GM18505 (cell line): ENCODE measurements around the gene IRF8.

Experiments
- ATAC-seq: cut with Tn5 transposase; IDR thresholded peaks from one replicate; pipeline ENCODE4 v1.9.1; 2021; ENCODE audit not compliant: unreplicated experiment
- POLR2A ChIP-seq: IDR thresholded peaks from 4 replicates; pipeline ENCODE4 v1.6.1; 2011; ENCODE audit warnings: borderline replicate concordance; ENCODE audit not compliant: insufficient read depth, insufficient read length; ENCODE audit errors: extremely low read depth

The IRF8 gene

DNA sequence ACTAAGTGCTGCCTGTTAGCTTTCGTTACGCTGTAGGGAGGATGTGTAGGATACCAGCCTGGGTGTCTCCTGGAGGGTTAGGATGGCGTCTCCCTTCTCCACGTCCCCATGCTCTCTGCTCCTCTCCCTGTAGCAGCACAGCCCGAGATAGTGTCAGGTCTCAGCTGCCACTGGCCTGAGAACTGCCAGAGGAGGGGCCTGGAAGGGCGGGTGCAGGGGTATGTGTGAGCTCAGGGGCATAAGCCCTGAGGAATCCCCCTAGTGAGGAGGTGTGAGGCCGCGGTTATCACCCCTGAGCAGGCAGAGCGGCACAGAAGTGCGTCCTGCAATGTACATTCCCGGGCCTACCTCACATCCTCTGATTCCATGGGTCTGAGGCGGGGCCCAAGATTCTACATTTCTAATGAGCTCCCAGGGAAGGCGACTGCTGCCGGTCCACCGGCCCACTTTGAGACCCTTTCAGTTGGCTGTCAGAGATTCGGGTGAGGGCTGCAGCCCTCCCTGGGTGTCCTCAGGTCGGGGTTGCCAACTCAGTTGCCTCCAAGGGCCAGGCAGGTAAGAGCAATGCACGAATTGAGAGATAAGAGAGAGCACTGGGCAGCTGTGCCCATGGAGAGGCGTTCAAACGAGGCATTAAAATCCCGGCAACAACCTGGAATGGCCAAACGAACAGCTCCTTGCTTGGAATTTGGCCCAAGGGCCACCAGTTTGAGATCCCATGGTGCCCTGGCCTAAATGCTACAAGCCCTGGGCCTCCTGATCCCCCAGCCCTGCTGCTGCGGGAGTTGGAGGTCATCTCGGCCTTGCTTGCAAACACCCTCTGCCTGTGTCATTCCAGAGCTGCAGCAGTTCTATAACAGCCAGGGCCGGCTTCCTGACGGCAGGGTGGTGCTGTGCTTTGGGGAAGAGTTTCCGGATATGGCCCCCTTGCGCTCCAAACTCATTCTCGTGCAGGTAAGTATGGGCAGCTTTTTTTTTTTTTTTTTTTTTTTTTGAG lies 20.6 kb downstream of the IRF8 start:
- peak; percentile 18 for TF ChIP-seq POLR2A
- no peak for ATAC-seq

DNA sequence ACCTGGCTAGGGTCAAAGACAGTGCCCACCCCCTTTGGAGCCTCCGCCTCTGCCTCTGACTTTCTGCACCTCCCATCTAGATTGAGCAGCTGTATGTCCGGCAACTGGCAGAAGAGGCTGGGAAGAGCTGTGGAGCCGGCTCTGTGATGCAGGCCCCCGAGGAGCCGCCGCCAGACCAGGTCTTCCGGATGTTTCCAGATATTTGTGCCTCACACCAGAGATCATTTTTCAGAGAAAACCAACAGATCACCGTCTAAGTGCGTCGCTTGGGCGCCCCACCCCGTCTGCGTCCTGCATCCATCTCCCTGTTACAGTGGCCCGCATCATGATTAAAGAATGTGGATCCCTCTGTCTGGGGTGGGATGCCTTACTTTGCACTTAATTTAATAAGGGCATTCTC lies 22.1 kb downstream of the IRF8 start:
- no peak for ATAC-seq
- no peak for TF ChIP-seq POLR2A

DNA sequence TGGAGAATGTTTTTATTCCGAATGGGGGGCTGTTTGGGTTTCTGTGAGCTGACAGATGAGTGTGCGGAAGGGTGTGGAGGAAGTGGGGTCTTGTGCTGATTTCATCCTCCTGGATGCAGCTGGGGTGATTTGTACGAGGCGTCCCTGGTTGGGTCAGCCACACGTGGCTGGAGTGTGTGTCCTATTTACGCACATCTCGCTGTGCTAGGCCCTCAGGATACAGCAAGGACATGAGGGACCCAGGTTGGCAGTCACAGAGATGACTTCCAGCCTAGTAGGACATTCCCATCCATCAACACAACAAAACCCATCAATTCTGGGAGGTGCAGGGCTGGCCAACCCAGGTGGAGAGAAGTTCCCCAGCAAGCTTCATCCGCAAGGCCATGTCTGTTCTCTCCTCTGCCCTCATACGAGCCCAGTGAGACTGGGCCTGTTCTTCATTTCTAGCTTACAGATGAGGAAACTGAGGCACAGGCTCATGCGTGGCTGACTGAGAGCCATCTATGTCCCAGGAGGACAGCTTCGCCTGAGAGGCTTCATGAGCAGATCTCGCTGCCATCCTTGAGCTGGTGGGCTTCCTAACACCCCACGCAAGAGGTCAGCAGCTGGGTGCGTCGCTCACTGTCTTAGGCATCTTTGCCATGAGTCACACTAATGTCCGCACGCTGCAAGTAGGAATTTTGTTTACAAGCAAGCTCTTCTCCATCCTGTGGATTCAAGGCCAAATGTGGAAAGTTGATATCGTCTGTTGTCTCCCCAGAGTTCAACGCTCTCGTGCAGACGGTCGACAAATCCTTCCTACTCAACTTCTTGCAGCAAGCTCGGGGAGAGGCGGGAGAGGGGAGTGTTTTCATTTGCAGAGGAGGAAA lies 24.4 kb downstream of the IRF8 start:
- no peak for ATAC-seq
- peak; percentile 71 for TF ChIP-seq POLR2A

DNA sequence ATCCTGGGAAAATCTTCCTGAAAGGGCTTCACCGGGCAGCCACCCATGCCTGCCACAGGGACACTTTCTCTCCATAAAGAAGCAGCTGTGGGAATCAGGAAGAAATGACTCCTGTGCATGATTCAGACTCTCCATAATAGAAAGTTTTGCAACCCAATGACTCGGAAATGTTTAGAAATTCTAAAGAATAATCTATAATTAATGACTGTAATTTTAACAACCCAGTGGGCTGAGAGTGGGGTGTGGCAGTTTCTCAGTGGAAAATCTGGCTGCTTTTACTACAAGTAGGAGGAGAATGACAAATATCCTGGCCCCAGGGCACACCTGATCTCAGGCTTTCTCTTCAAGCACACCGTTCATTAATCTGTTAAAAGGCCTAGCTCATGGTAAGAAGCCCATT lies 25.7 kb downstream of the IRF8 start:
- ATAC-seq, result no peak
- TF ChIP-seq POLR2A, result no peak

DNA sequence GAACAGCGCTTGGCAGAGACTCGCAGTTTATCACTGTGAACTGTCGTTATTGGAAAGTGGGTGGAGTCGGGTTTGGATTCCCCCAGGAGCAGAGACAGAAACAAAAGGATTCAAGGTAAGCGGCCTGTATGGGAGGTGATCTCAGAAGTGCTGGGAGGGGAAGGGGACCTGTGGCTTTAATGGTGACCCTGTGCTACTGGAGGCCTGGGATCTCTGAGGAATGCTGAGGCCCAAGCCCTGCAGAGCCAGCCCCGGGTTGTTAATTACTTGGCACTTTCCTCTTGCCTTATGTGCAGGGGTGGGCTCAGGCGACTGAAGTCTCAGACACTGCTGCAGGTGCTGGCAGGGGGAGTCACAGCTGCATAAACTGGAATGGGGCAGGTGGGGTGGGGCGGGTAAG lies 27.4 kb downstream of the IRF8 start:
- no peak for TF ChIP-seq POLR2A
- no peak for ATAC-seq

DNA sequence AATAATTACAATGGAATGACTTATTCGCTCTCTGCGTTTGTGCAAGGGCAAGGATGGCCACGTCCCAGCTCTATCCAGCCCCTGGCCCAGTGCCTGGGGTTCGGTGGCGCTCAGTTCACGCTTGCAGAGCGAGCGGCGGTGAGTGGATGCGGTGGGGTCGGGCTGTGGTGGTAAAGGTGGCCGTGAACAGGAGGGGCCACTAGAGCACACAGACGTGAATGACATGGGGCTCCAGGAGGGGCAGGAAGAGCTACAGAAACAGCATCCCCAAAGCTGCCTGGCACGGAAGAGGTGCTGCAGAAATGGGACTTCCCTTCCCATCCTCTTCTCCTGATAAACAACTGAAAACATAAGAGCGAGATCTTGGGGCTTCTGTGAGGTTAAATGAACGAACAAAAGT lies 28.4 kb downstream of the IRF8 start:
- TF ChIP-seq POLR2A, result no peak
- ATAC-seq, result no peak

DNA sequence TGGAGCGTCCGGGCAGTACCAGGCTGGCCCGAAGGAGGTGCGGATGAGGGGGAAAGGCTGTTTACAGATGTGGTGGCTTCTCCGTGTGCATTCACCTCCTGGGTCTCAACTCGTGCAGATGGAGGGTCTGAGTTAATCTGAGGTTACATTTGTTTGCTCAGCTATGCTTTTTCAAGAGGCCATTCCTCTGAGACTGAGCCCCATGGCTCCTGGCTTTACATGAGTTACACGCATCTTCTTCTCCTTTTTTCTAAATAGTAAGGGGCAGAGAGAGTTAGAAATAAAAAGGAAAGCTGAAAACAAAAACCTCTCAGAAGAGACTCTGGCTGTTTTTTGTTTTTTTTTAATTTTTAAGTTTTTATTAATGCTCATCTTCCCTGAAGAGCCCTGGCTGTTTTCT lies 29.0 kb downstream of the IRF8 start:
- no peak for ATAC-seq
- TF ChIP-seq POLR2A, result no peak

DNA sequence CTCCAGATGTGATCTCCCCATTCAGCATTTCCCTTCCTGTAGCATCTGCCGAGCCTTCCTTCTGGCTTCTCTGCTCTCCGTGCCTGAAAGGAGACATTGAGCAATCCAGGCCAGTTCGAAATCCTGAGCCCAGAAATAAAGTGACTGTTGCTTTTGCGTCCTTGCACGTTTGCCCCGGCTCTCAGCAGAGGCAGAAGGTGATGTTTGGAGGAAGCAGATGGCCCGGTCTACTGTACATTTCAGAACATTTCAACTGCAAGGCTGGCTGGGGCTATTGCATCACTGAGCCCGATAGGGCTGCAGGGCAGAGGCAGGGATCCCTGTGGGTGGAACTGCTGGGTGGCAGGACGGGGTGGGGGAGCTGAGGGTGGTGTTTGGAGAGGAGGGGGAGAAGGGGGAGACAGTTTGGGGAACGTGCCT lies 29.4 kb downstream of the IRF8 start:
- no peak for TF ChIP-seq POLR2A
- no peak for ATAC-seq

DNA sequence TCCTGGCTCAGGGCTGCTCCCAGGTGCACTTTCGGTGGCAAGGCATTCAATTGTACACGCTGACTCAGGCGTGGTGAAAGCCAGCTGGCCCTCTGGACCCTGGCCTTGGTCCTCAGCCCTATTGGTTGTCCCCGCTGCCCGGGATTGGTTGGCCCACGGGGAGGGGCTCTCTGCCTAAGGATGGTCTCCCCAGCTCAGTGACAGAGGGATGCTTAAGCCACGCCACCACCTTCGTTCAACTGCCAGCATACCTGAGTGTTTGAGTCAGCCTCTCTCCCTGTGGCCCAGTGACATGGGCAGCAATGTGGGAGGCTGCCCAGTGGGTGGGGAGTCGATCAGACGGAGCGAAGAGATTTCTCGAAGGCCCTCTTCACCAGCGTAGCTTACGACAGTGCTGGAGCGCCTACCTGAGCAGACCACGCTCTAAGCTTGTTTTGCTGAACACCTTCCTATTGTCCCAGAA lies 30.3 kb downstream of the IRF8 start:
- ATAC-seq, result no peak
- TF ChIP-seq POLR2A, result no peak

DNA sequence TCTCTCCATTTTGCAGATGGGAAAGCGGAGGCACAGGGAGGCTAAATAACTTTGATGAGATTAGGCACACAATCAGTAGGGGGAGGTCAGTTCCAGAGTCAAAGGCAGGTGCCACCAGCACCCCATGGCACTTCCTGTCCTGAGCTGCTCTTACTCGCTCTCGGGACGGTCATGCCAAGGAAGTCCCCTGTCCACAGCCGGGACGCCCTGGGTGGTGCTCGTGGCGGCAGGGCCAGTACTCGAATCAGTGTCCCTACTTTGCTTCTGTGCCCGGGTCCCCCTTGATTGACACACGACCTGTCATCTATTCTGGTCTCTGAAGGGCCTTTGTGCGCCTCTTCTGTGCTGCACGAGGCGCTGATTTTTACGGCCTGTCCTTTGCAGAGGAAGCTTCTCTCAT lies 31.3 kb downstream of the IRF8 start:
- no peak for ATAC-seq
- TF ChIP-seq POLR2A, result no peak

DNA sequence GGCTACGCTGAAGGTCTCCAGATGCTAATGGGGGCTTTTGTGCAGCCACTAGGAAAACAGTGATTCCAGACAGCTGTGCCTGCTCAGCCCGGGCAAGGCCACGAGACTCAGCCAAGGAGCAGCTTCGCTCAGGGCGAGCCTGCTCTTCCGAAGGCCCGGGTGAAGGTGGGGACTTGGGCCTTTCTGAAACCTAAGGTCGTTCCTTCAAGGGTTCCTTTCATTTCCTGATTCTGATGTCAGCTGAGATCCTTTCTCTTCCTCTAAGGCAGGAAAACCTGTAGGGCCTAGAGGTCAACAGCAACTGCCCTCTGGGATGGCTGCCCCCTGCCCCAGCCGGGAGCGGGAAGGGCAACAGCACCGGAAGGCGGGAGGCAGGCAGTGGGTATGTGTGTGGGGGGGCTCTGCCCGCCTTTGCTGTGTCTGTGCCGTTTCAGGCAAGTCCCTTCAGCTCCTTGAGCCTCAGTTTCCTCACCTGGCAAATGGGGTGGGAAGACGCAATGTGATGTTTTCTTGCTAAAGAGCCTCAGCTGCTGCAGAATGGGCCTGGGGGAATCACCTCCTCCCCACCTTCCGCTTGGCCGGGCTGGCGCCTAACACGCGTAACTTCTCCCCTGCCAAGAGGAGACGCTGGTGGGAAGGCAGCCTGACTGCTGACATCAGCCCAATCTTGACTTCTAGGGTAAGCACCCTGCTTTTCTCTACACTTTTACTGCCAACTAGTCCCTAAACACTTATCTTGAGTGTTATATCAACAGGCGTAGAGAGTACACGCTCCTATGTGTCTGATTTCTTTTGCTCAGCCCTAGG lies 32.8 kb downstream of the IRF8 start:
- no peak for ATAC-seq
- TF ChIP-seq POLR2A, result no peak

DNA sequence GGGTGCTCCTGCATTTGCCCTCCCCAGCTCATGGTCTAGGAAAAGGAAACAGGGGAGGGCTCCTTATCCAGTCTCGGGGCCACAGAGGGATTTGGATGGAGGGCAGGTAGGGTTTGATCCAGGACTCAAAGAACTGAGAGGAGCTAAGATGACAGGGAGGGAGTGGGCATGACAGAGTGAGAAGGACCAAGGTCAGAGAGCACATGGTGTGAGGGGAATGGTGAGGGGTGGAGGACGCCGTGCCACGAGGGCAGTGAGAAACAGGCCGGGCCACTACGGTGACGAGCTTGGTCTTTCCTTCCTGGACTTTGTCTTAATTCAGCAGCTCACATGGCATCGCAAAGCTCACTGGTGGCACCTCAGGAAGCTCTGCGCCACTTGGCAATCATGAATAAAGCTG lies 35.2 kb downstream of the IRF8 start:
- no peak for ATAC-seq
- TF ChIP-seq POLR2A, result no peak

DNA sequence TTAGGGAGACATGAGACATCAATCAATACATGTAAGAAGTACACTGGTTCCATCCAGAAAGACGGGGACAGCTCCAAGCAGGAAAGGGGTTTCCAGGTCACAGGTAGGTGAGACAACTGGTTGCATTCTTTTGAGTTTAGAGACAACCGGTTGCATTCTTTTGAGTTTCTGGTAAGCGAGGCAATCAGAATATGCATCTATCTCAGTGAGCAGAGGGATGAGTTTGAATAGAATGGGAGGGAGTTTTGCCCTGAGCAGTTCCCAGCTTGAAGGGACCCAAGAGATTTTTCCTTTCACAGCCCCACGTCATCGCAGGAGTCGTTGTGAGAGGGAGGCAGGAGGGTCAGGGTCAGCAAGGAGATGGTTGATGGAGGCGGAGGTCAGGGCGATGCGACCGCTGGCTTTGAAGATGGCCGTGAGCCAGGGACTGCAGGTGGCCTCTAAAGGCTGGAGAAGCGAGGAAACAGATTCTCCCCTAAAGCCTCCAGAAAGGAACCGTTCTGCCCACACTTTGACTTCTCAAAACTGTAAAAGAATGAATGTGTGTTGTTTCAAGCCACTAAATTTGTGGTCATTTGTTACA lies 36.5 kb downstream of the IRF8 start:
- no peak for TF ChIP-seq POLR2A
- ATAC-seq, result no peak

DNA sequence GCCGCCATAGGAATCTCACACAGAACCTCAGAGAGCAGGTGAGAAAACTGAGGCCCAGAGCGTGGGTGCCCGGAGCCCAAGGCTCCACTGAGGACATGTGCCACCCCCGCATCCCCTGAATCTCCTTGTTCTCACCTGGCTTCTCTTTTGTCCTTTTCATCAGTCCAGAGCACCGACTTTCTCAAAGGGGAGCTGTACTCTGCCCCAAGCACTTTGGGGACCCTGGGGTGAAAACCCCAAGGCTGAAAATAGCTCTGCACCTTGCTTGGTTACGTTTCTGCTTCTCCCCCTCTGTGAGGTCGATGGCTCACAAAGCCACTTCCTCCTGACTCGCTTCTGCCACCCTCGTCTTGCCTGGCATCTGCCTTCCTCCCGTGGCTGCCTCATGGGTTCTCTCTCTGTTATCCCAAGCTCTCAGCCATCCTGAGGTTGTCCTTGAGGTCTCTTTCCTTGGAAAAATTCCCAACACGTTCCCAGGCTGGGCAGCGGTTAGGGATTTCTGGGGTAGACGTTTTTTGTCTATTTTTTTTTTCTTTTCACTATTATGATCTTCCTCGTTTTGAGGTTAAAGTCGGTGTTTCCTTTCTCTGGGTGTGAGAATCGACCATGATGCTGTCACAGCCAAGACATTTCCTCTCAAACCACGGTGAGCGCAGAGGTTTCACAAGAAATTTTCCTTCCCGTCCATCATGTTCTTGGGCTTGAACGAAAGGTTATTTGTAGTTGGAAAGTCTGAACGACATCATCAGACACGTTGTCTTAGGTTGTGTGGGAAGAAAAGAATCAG lies 37.2 kb downstream of the IRF8 start:
- TF ChIP-seq POLR2A, result peak; percentile 51
- peak; percentile 69 for ATAC-seq
